Tibial artery (tissue), 4 donors: ENCODE results near the gene CLIC6.

Source experiments
- DNase-seq, 2 donors: peaks; one replicate each; pipeline ENCODE4 v3.0.0-alpha.2; 2019
- H3K27ac ChIP-seq, 2 donors: fragments of 200-600 bp; sonication (generic) in 1 of 2; 1 replicate in 1 of 2; 2 replicates in 1 of 2; pipeline ENCODE4 v1.5.1; 2018 to 2019; ENCODE audit warnings: mild to moderate bottlenecking in 1 of 2
- H3K27me3 ChIP-seq, 2 donors: fragments of 200-600 bp; sonication (generic) in 1 of 2; one replicate each; pipeline versions ENCODE4 v1.5.1 to v1.6.0; 2016 to 2019
- H3K36me3 ChIP-seq, 3 donors: fragments of 200-600 bp; sonication (generic) in 2 of 3; one replicate each; pipeline ENCODE4 v1.5.1; 2016 to 2019; ENCODE audit warnings: mild to moderate bottlenecking in 2 of 3
- H3K4me1 ChIP-seq, 4 donors: fragments of 200-600 bp; sonication (generic) in 2 of 4; 1 replicate in 3 of 4; 2 replicates in 1 of 4; pipeline ENCODE4 v1.5.1; 2016 to 2019
- H3K4me3 ChIP-seq, 2 donors: fragments of 200-600 bp; sonication (generic) in 1 of 2; 1 replicate in 1 of 2; 2 replicates in 1 of 2; pipeline ENCODE4 v1.5.1; 2018 to 2019; ENCODE audit warnings: mild to moderate bottlenecking in 2 of 2
- H3K9me3 ChIP-seq, 3 donors: fragments of 200-600 bp; sonication (generic) in 1 of 3; one replicate each; pipeline ENCODE4 v1.5.1; 2016 to 2019
- intact Hi-C: fragments of 100-400 bp; cut with DNase I; formaldehyde crosslinking; loops from one replicate; pipeline ENCODE4 v1.15.0; 2023; ENCODE audit warnings: low total_unique reads
- TF ChIP-seq, protein P1 (sequence below), 2 experiments: fragments of 200-600 bp in 1 of 2; fragments of 450-650 bp in 1 of 2; IDR thresholded peaks; one replicate each; pipeline ENCODE4 v1.5.1; 2017 to 2019; ENCODE audit warnings: antibody characterized with exemption in 2 of 2, mild to moderate bottlenecking in 1 of 2, moderate library complexity in 1 of 2

CLIC6 gene

DNA sequence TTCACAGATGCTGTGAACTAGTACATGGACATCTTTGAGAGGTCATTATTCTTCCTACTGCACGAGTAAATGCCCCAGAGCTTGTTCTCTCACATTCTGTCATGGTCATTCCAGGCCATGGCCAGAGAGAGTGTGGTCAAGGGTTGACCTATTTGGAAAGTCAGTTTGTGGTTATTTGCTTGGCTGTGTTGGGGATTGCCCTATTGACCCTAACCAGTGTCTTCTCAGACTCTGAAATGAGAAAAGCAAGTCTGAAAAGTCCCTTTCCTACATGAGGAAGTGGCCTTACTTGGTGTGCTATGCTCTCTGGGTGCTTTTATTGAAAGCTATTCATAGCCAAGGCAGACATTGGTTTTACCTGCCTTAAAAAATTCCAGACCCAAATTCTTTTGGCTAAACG is 26.6 kb downstream of the CLIC6 start:
- no peak overlapping the region for H3K4me3 ChIP-seq
- H3K27me3 ChIP-seq: peaks cover 0 to 8% of the 10 kb centered on the region in 2 donors
- no peak overlapping the region for H3K27ac ChIP-seq
- DNase-seq: no peak
- H3K4me1 ChIP-seq: peaks cover 0 to 10% (median 0%) of the 10 kb centered on the region in 4 donors
- no peaks in the 10 kb centered on the region for H3K9me3 ChIP-seq
- no peaks in the 10 kb centered on the region for H3K36me3 ChIP-seq
- intact Hi-C loops: no loop called here
- TF ChIP-seq, protein P1, sequence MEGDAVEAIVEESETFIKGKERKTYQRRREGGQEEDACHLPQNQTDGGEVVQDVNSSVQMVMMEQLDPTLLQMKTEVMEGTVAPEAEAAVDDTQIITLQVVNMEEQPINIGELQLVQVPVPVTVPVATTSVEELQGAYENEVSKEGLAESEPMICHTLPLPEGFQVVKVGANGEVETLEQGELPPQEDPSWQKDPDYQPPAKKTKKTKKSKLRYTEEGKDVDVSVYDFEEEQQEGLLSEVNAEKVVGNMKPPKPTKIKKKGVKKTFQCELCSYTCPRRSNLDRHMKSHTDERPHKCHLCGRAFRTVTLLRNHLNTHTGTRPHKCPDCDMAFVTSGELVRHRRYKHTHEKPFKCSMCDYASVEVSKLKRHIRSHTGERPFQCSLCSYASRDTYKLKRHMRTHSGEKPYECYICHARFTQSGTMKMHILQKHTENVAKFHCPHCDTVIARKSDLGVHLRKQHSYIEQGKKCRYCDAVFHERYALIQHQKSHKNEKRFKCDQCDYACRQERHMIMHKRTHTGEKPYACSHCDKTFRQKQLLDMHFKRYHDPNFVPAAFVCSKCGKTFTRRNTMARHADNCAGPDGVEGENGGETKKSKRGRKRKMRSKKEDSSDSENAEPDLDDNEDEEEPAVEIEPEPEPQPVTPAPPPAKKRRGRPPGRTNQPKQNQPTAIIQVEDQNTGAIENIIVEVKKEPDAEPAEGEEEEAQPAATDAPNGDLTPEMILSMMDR (IDR thresholded peaks at IDR 0.05): no peak

DNA sequence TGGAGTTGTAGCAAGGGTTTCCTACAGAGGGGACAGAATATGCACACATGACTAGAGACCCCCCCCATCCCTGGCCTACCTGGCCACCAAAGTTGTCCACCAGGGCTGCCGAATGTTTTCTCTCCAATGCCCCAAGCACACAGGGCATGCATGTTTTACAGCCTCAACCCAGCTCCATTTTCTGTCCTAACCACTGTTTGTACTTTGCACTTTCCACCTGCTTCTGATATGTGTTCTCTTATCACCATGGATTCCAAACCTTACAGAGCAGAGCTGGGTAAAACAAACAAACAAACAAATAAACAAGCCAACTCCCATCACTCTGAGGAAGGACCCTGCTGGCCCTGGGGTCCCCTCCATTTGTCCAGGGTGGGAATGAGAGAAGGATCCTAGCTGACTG is 27.3 kb downstream of the CLIC6 start:
- Histone ChIP-seq H3K36me3 (no peaks in the 10 kb centered on the region), H3K9me3 (no peaks in the 10 kb centered on the region), H3K4me1 (peaks cover 0 to 10% (median 0%) of the 10 kb centered on the region in 4 donors), H3K27ac (no peak overlapping the region), H3K4me3 (no peak overlapping the region), H3K27me3 (peaks cover 0 to 6% of the 10 kb centered on the region in 2 donors)
- intact Hi-C loops: no loop called here
- TF ChIP-seq, protein P1 (IDR thresholded peaks at IDR 0.05): no peak
- DNase-seq: no peak

DNA sequence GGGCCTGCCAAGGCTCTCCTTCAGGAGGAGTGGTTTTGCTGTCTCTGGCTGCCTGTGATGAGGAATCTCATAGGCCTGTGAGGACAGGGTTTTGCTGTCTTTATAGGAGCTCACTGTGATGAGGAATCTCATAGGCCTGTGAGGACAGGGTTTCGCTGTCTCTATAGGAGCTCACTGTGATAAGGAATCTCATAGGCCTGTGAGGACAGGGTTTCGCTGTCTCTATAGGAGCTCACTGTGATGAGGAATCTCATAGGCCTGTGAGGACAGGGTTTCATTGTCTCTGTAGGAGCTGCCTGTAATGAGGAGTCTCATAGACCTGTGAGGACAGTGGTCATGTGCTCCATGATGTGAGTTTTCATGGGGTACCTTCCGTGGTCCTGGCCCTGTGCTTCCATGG is 29.0 kb downstream of the CLIC6 start:
- TF ChIP-seq, protein P1 (IDR thresholded peaks at IDR 0.05): no peak
- H3K4me3 ChIP-seq: no peak overlapping the region
- H3K9me3 ChIP-seq: no peaks in the 10 kb centered on the region
- H3K36me3 ChIP-seq: no peaks in the 10 kb centered on the region
- DNase-seq: no peak
- intact Hi-C loops: no loop called here
- no peak overlapping the region for H3K27ac ChIP-seq
- H3K4me1 ChIP-seq: peaks cover 0 to 13% (median 0%) of the 10 kb centered on the region in 4 donors
- H3K27me3 ChIP-seq: peaks cover 0 to under 1% of the 10 kb centered on the region in 2 donors

DNA sequence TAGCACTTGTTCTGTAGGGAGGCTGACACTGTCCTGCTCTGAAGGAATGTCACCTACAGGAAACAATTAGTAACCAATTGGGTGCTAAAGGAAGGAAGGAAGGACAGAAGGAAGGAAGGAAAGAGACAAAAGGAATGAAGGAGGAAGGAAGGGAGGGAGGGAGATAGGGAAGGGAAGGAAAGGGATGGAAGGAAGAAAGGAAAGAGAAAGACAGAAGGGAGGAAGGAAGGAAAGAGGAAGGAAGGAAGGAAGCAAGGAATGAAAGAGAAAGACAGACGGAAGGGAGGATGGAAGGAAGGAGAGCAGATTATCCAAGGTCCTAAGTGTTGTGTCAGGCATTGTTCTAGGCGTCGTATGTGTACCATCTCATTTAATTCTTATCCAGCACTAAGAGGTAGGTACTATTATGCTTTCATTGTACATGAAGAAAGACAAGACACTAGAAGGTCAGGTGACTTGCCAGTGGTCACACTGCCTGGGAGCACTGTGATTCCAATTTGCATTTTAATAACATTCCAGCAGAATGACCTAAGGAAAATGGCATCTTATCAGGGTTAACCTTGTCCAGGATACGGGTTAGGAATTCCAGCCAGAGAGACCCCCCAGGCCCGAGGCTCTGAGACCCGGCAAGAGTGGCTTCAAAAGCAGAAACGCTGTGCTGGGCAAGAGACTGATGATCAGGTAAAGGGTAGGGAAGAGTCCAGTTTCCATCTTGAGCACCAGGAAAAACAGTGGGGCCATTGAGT is 29.6 kb downstream of the CLIC6 start:
- no peak overlapping the region for H3K4me3 ChIP-seq
- no peaks in the 10 kb centered on the region for H3K9me3 ChIP-seq
- no peak overlapping the region for H3K27ac ChIP-seq
- H3K27me3 ChIP-seq: peaks cover 0 to 2% of the 10 kb centered on the region in 2 donors
- intact Hi-C loops: no loop called here
- H3K36me3 ChIP-seq: no peaks in the 10 kb centered on the region
- TF ChIP-seq, protein P1 (IDR thresholded peaks at IDR 0.05): no peak
- H3K4me1 ChIP-seq: peaks cover 0 to 7% (median 3%) of the 10 kb centered on the region in 4 donors
- DNase-seq: no peak

DNA sequence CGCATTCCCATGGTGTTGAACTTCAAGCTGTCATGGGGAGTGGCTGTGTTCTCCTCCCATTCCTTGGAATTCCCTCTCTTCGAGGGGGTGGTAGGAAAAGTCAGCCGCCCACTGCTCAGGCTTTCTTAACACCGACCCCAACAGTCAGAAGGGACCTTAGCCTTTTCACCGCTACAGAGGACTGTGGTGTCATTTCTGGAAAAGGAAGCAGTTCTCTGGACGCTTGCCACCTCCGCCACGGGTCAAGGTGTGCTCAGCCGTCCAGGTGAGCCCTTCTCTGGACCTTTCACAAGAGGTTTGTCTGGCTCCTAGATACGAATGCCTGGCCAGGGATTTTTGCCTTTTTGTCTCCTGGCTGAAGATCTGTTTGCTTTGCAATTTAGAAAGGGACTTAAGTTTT is 31.8 kb downstream of the CLIC6 start:
- Histone ChIP-seq H3K9me3 (no peaks in the 10 kb centered on the region), H3K27me3 (peaks cover 0 to 2% of the 10 kb centered on the region in 2 donors), H3K27ac (no peak overlapping the region), H3K4me3 (no peak overlapping the region), H3K36me3 (no peaks in the 10 kb centered on the region), H3K4me1 (peaks cover 0 to 11% (median 5%) of the 10 kb centered on the region in 4 donors)
- TF ChIP-seq, protein P1 (IDR thresholded peaks at IDR 0.05): no peak
- intact Hi-C loops: no loop called here
- DNase-seq: no peak
